GM18499 (cell line): ENCODE data around the gene SOX10.
"Not testable (repeated sequence)": the region's sequence is repeated elsewhere in the genome, so short reads cannot be mapped to it uniquely, and the experiment has no call there.

Experiments used
- ATAC-seq: cut with Tn5 transposase; IDR thresholded peaks from one replicate; pipeline ENCODE4 v1.9.1; 2021; ENCODE audit warnings: moderate number of reproducible peaks; ENCODE audit not compliant: insufficient read depth, unreplicated experiment

Gene SOX10

GRCh38 chr22:37989146-37990045 is 5.0 kb upstream of the SOX10 start:
- no peak for ATAC-seq

GRCh38 chr22:37986371-37986770 is 2.0 kb upstream of the SOX10 start:
- no peak for ATAC-seq

- no peak for ATAC-seq
These were observed 1.5 kb upstream of the SOX10 start for GRCh38 chr22:37985751-37986281.

GRCh38 chr22:37985050-37985585 is 763 bp upstream of the SOX10 start:
- no peak for ATAC-seq

- ATAC-seq: no peak
These were observed 1.2 kb downstream of the SOX10 start for GRCh38 chr22:37982938-37983859.

- no peak for ATAC-seq
These were observed 2.1 kb downstream of the SOX10 start for GRCh38 chr22:37982151-37982785.

- ATAC-seq: no peak
These were observed 2.9 kb downstream of the SOX10 start for GRCh38 chr22:37981282-37982011.

- no peak for ATAC-seq
These were observed 4.6 kb downstream of the SOX10 start for GRCh38 chr22:37979782-37980181.

GRCh38 chr22:37976547-37976946 is 7.8 kb downstream of the SOX10 start:
- no peak for ATAC-seq

GRCh38 chr22:37976022-37976421 is 8.3 kb downstream of the SOX10 start:
- not testable (repeated sequence) for ATAC-seq

GRCh38 chr22:37975153-37975552 is 9.2 kb downstream of the SOX10 start:
- ATAC-seq: no peak

GRCh38 chr22:37973271-37974170 is 10.8 kb downstream of the SOX10 start:
- no peak for ATAC-seq

GRCh38 chr22:37972527-37972926 is 11.8 kb downstream of the SOX10 start:
- ATAC-seq: no peak

- ATAC-seq: no peak
These were observed 12.6 kb downstream of the SOX10 start for GRCh38 chr22:37971475-37972434.

- no peak for ATAC-seq
These were observed 13.5 kb downstream of the SOX10 start for GRCh38 chr22:37970864-37971263.

GRCh38 chr22:37968452-37969251 is 15.7 kb downstream of the SOX10 start:
- ATAC-seq: no peak
